ENCODE measurements around the gene SMIM3. TPM values are rescaled to one million over a fixed set of nuclear protein-coding genes. Genes with fewer than 3 reads are reported as not detected.

The SMIM3 gene
- total and polyA plus RNA-seq, 12 donors = 7.1 to 41.5 (median 14.0) TPM

DNA sequence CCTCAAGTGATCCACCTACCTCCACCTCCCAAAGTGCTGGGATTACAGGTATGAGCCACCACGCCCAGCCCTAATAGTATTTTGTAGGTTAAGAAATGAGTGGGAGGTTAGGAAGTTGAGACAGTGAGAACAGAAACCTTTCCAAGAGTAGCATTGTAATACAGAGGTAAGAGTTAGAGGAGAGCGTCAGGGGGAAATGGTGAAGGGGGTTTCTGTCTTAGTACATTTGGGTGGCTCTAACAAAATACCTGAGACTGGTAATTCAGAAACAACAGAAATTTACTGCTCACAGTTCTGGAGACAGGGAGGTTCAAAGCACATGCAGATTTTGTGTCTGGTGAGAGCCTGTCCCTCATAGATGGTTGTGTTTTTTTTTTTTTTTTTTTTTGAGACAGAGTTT, 18.8 kb downstream of the SMIM3 start:
- intact Hi-C loops (cut with DNase I) = no loop called here
- H3K27ac ChIP-seq = no peak overlapping the region
- DNase-seq (no peak), ATAC-seq (no peak)
- H3K4me1 ChIP-seq = peaks cover 0 to 23% (median 8%) of the 10 kb centered on the region in 9 donors
- no peaks in the 10 kb centered on the region for H3K27me3 ChIP-seq
- H3K4me3 ChIP-seq = no peak overlapping the region
- TF ChIP-seq, protein P1, sequence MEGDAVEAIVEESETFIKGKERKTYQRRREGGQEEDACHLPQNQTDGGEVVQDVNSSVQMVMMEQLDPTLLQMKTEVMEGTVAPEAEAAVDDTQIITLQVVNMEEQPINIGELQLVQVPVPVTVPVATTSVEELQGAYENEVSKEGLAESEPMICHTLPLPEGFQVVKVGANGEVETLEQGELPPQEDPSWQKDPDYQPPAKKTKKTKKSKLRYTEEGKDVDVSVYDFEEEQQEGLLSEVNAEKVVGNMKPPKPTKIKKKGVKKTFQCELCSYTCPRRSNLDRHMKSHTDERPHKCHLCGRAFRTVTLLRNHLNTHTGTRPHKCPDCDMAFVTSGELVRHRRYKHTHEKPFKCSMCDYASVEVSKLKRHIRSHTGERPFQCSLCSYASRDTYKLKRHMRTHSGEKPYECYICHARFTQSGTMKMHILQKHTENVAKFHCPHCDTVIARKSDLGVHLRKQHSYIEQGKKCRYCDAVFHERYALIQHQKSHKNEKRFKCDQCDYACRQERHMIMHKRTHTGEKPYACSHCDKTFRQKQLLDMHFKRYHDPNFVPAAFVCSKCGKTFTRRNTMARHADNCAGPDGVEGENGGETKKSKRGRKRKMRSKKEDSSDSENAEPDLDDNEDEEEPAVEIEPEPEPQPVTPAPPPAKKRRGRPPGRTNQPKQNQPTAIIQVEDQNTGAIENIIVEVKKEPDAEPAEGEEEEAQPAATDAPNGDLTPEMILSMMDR (IDR thresholded peaks at IDR 0.05) = no peak
- H3K9me3 ChIP-seq = no peaks in the 10 kb centered on the region
- WGBS, 2 donors = 97 to 100% methylated on average over 2 of the region's 2 CpGs
- H3K36me3 ChIP-seq = peaks cover 0 to 50% (median 16%) of the 10 kb centered on the region in 9 donors

DNA sequence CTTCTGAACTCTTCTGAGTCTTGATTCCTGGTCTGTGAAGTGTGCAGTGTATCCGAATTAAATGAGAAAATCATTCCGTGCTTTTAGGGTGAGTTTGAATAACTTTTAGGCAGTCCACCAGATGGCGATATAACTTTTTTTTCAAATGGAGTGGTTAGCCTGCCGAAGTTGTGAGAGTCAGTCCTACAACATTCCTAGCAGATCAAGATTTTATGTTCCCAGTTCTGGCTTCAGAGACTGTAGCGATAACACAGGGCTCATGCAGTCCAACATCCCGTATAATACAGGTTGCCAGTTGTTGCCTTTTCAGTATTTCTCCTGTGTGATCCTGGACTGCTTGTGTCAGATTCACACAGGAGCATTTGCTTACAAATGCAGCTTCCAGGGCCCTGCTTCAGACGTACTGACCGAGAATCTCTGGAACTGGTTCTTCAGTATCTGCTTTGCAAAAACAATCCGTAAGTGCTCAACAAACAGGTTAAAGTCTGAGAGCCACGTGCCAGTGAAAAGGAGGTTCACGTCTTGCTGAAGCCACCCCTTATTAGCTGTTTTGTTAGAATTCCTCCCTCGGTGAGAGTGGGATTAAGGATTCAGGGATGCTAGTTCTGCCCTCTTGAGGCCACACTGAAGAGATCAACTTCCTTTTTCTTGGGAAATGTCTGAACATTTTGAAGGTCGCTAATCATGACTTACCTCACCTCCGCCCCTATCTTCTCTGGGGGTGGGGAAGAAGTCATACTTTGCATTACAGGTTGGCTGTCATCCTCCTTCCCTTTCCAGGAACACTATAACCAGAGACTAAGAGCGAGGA, 22.8 kb downstream of the SMIM3 start:
- TF ChIP-seq, protein P1 (IDR thresholded peaks at IDR 0.05) = peak; percentile 27 to 67 (median 53)
- intact Hi-C loops (cut with DNase I) = loop anchor here in 8 of 10 donors (1.0 to 5.0 kb wide), 5 partner anchors 23 to 46 kb away; partner anchors contain the start of genes IRGM (in 5 of the 8) and SMIM3 (in 1 of the 8)
- Histone ChIP-seq H3K36me3 (peaks cover 0 to 26% (median 6%) of the 10 kb centered on the region in 9 donors), H3K4me3 (peak overlapping the region in 9 of 10 donors; percentile 18 to 51 (median 43)), H3K27me3 (no peaks in the 10 kb centered on the region), H3K9me3 (peaks cover 0 to 7% (median 0%) of the 10 kb centered on the region in 11 donors), H3K27ac (peak overlapping the region in 9 of 10 donors; percentile 10 to 63 (median 41)), H3K4me1 (peaks cover 0 to 13% (median 4%) of the 10 kb centered on the region in 9 donors)
- ATAC-seq (peak; percentile 75 to 93 (median 90)), DNase-seq (peak in 1 of 2 donors; percentile 51)
- 8 to 11% methylated on average over 15 of the region's 15 CpGs for WGBS, 2 donors

DNA sequence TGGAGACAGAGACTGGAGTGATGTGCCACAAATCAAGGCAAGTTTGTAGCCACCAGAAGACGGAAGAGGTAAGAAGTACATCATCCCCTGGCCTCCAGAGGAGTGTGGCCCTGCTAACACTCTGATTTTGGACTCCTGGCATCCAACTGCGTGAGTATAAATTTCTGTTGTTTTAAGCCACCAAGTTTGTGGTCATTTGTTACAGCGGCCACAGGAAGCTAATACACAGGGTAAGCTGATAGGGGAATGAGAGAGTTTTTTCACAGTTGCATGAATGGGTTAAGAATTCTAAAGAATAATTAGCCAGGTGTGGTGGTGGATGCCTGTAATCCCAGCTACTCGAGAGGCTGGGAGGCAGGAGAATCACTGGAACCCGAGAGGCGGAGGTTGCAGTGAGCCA, 25.8 kb downstream of the SMIM3 start:
- intact Hi-C loops (cut with DNase I) = loop anchor here in 3 of 10 donors (5.0 kb wide), 2 partner anchors 38 to 43 kb away; partner anchors contain the start of gene IRGM (in 2 of the 3)
- no peaks in the 10 kb centered on the region for H3K36me3 ChIP-seq
- TF ChIP-seq, protein P1 (IDR thresholded peaks at IDR 0.05) = no peak
- H3K4me1 ChIP-seq = peaks cover 0 to 13% (median 4%) of the 10 kb centered on the region in 9 donors
- DNase-seq (no peak), ATAC-seq (no peak)
- 93% methylated on average over 6 of the region's 6 CpGs for WGBS, 2 donors
- no peaks in the 10 kb centered on the region for H3K27me3 ChIP-seq
- H3K4me3 ChIP-seq = no peak overlapping the region
- no peak overlapping the region for H3K27ac ChIP-seq
- H3K9me3 ChIP-seq = peaks cover 0 to 7% (median 0%) of the 10 kb centered on the region in 11 donors

DNA sequence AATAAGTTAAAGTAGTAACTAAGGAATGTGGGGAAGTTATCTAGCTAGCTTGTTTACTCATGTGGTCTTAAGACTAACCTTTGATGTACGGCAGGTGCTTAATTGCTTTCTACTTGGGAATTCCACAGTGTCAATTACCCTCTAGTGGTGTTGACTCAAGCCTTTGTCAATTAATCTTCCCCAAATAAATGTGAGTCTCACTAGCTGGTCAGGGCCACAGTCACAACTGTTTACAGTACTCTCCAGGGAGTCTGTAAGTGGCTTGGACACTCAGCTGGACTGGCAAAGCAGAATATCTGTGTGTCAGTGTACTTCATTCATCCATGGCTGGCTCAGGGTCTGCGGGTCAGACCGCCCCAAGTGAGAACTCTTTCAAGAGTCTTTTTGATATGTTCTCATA, 30.8 kb downstream of the SMIM3 start:
- no peaks in the 10 kb centered on the region for H3K4me1 ChIP-seq
- intact Hi-C loops (cut with DNase I) = no loop called here
- H3K27ac ChIP-seq = no peak overlapping the region
- H3K27me3 ChIP-seq = no peaks in the 10 kb centered on the region
- no peak overlapping the region for H3K4me3 ChIP-seq
- ATAC-seq (no peak), DNase-seq (no peak)
- TF ChIP-seq, protein P1 (IDR thresholded peaks at IDR 0.05) = no peak
- H3K9me3 ChIP-seq = peaks cover 0 to 7% (median 0%) of the 10 kb centered on the region in 11 donors
- H3K36me3 ChIP-seq = no peaks in the 10 kb centered on the region
- WGBS, 2 donors = 82 to 88% methylated on average over 3 of the region's 3 CpGs

Measured in heart right ventricle (tissue), 16 donors.